ENCODE results near the gene OSBPL10.
"Not testable (repeated sequence)": the region's sequence is repeated elsewhere in the genome, so short reads cannot be mapped to it uniquely, and the experiment has no call there.

OSBPL10 gene

GRCh38 chr3:31783851-31784250 lies 197.2 kb downstream of the OSBPL10 start:
- ATAC-seq, result not testable (repeated sequence)

DNA sequence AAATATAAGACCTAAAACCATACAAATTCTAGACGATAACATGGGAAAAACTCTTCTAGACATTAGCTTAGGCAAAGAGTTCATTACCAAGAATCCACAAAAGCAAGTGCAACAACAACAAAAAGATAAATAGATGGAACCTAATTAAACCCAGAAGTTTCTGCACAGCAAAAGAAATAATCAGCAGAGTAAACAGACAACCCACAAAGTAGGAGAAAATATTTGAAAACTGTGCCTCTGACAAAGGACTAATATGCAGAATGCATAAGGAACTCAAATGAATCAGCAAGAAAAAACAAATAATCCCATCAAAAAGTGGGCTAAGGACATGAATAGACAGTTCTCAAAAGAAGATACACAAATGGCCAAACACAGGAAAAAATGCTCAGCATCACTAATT lies 198.8 kb downstream of the OSBPL10 start:
- ATAC-seq, result not testable (repeated sequence)

GRCh38 chr3:31779514-31779913 lies 201.5 kb downstream of the OSBPL10 start:
- no peak for ATAC-seq

DNA sequence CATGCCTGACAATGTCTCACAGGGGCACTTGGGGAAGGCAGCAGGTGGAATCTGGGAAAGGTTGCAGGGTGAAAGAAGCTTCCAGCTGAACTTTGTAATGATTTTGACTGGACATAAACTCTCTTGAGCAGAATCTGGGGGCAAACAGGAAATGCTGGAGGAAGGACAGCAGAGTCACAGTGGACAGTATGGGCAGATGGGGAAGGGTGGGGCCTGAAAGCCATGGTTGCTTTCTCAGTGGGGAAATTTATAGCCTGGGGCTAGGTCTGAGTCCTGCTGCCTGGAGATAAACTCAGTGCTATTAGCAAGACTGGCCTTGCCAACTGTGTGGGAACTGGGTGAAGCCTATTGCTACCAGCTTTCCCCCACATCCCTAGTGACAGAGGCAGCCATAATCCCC lies 203.2 kb downstream of the OSBPL10 start:
- TF ChIP-seq SNAI2 (CRISPR knock-in tag; IDR thresholded peaks at IDR 0.05) (no peak), ZNF8 (CRISPR knock-in tag; IDR thresholded peaks at IDR 0.05) (no peak), TSHZ2 (CRISPR knock-in tag; IDR thresholded peaks at IDR 0.05) (no peak), PPARA (CRISPR knock-in tag; IDR thresholded peaks at IDR 0.05; ENCODE audit: borderline replicate concordance) (no peak), OSR1 (CRISPR knock-in tag; IDR thresholded peaks at IDR 0.05) (no peak), ISL1 (CRISPR knock-in tag; IDR thresholded peaks at IDR 0.05) (no peak), ZFP30 (CRISPR knock-in tag; IDR thresholded peaks at IDR 0.05) (no peak), ARNTL (CRISPR knock-in tag; IDR thresholded peaks at IDR 0.05; ENCODE audit: borderline replicate concordance, low read depth) (no peak), GLIS3 (CRISPR knock-in tag; IDR thresholded peaks at IDR 0.05) (no peak)
- TF ChIP-seq, protein P1, sequence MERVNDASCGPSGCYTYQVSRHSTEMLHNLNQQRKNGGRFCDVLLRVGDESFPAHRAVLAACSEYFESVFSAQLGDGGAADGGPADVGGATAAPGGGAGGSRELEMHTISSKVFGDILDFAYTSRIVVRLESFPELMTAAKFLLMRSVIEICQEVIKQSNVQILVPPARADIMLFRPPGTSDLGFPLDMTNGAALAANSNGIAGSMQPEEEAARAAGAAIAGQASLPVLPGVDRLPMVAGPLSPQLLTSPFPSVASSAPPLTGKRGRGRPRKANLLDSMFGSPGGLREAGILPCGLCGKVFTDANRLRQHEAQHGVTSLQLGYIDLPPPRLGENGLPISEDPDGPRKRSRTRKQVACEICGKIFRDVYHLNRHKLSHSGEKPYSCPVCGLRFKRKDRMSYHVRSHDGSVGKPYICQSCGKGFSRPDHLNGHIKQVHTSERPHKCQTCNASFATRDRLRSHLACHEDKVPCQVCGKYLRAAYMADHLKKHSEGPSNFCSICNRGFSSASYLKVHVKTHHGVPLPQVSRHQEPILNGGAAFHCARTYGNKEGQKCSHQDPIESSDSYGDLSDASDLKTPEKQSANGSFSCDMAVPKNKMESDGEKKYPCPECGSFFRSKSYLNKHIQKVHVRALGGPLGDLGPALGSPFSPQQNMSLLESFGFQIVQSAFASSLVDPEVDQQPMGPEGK (CRISPR knock-in tag; IDR thresholded peaks at IDR 0.05; ENCODE audit: borderline replicate concordance), result no peak
- TF ChIP-seq, protein P2, sequence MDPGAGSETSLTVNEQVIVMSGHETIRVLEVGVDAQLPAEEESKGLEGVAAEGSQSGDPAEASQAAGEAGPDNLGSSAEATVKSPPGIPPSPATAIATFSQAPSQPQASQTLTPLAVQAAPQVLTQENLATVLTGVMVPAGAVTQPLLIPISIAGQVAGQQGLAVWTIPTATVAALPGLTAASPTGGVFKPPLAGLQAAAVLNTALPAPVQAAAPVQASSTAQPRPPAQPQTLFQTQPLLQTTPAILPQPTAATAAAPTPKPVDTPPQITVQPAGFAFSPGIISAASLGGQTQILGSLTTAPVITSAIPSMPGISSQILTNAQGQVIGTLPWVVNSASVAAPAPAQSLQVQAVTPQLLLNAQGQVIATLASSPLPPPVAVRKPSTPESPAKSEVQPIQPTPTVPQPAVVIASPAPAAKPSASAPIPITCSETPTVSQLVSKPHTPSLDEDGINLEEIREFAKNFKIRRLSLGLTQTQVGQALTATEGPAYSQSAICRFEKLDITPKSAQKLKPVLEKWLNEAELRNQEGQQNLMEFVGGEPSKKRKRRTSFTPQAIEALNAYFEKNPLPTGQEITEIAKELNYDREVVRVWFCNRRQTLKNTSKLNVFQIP (CRISPR knock-in tag; IDR thresholded peaks at IDR 0.05; ENCODE audit: borderline replicate concordance, low read depth), result no peak
- ATAC-seq, result no peak

More at GRCh38 chr3:31779514-31779913, 201.5 kb downstream of the OSBPL10 start:
- TF ChIP-seq SNAI2 (CRISPR knock-in tag; IDR thresholded peaks at IDR 0.05) (no peak), CSDC2 (CRISPR knock-in tag; IDR thresholded peaks at IDR 0.05) (no peak), PPARA (CRISPR knock-in tag; IDR thresholded peaks at IDR 0.05; ENCODE audit: borderline replicate concordance) (no peak), ARNTL (CRISPR knock-in tag; IDR thresholded peaks at IDR 0.05; ENCODE audit: borderline replicate concordance, low read depth) (no peak)
- TF ChIP-seq, protein P2 (CRISPR knock-in tag; IDR thresholded peaks at IDR 0.05; ENCODE audit: borderline replicate concordance, low read depth), result no peak

DNA sequence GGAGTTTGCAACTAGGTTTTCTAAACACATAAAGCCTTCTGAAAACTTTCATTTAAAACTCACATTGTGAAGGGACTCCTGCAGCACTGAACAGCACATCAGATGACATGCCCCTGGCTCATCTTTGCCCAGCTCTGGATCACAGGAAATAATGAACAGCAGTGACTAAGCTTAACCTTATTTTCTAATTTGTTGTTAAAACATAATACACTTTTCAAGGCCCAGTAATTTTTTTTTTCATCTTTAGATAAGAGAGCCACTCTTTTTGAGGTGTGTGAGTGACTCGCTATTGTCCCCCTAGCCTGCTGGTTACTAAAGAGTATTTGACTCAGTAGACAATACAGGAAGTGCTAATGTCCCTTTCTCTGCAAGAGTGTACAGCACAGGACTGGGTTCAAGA lies 204.0 kb downstream of the OSBPL10 start:
- ATAC-seq, result no peak
- TF ChIP-seq, protein P1 (CRISPR knock-in tag; IDR thresholded peaks at IDR 0.05; ENCODE audit: borderline replicate concordance), result no peak
- TF ChIP-seq ZNF8 (CRISPR knock-in tag; IDR thresholded peaks at IDR 0.05), result no peak
- TF ChIP-seq, protein P3, sequence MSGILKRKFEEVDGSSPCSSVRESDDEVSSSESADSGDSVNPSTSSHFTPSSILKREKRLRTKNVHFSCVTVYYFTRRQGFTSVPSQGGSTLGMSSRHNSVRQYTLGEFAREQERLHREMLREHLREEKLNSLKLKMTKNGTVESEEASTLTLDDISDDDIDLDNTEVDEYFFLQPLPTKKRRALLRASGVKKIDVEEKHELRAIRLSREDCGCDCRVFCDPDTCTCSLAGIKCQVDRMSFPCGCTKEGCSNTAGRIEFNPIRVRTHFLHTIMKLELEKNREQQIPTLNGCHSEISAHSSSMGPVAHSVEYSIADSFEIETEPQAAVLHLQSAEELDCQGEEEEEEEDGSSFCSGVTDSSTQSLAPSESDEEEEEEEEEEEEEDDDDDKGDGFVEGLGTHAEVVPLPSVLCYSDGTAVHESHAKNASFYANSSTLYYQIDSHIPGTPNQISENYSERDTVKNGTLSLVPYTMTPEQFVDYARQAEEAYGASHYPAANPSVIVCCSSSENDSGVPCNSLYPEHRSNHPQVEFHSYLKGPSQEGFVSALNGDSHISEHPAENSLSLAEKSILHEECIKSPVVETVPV (CRISPR knock-in tag; IDR thresholded peaks at IDR 0.05), result no peak
- no peak for TF ChIP-seq ESRRG (CRISPR knock-in tag; IDR thresholded peaks at IDR 0.05)
- TF ChIP-seq CSDC2 (CRISPR knock-in tag; IDR thresholded peaks at IDR 0.05), result no peak
- no peak for TF ChIP-seq SNAI2 (CRISPR knock-in tag; IDR thresholded peaks at IDR 0.05)
- no peak for TF ChIP-seq TCF4 (CRISPR knock-in tag; IDR thresholded peaks at IDR 0.05; ENCODE audit: borderline replicate concordance)
- TF ChIP-seq ISL1 (CRISPR knock-in tag; IDR thresholded peaks at IDR 0.05), result no peak
- no peak for TF ChIP-seq ZFP30 (CRISPR knock-in tag; IDR thresholded peaks at IDR 0.05)
- no peak for TF ChIP-seq GLIS3 (CRISPR knock-in tag; IDR thresholded peaks at IDR 0.05)
- no peak for TF ChIP-seq ZC3H10 (CRISPR knock-in tag; IDR thresholded peaks at IDR 0.05)

Measured in SK-N-SH treated with all-trans-retinoic acid at 6 μM for 48 hours (cell line).